Spleen (tissue), 11 donors: ENCODE results near the gene LRRC55. TPM values are rescaled to one million over a fixed set of nuclear protein-coding genes. Genes with fewer than 3 reads are reported as not detected.
"Not testable (repeated sequence)": the region's sequence is repeated elsewhere in the genome, so short reads cannot be mapped to it uniquely, and the experiment has no call there.

Experiments
- DNase-seq: peaks from one replicate; pipeline ENCODE4 v3.0.0-alpha.2; 2020
- H3K27ac ChIP-seq, 8 donors: fragments of 200-600 bp; sonication (generic) in 7 of 8; 1 replicate in 4 of 8; 2 replicates in 4 of 8; pipeline versions ENCODE4 v1.5.0 to v1.8.0; 2016 to 2021; ENCODE audit warnings: inconsistent platforms in 4 of 8, mild to moderate bottlenecking in 4 of 8, moderate library complexity in 1 of 8
- H3K27me3 ChIP-seq, 7 donors: fragments of 200-600 bp; sonication (generic) in 6 of 7; replicated peaks in 1 of 7; 1 replicate in 4 of 7; 2 replicates in 3 of 7; pipeline versions ENCODE4 v1.5.0 to v1.8.0; 2016 to 2021; ENCODE audit warnings: inconsistent platforms in 3 of 7, mild to moderate bottlenecking in 1 of 7
- H3K36me3 ChIP-seq, 6 donors: fragments of 200-600 bp; sonication (generic) in 5 of 6; 1 replicate in 4 of 6; 2 replicates in 2 of 6; pipeline versions ENCODE4 v1.5.0 to v1.8.0; 2016 to 2021; ENCODE audit warnings: inconsistent platforms in 2 of 6
- H3K4me1 ChIP-seq, 6 donors: fragments of 200-600 bp; sonication (generic) in 5 of 6; 1 replicate in 3 of 6; 2 replicates in 3 of 6; pipeline versions ENCODE4 v1.5.0 to v1.8.0; 2016 to 2021; ENCODE audit warnings: inconsistent platforms in 3 of 6
- H3K4me3 ChIP-seq, 8 donors: fragments of 200-600 bp; sonication (generic) in 7 of 8; 1 replicate in 4 of 8; 2 replicates in 4 of 8; pipeline versions ENCODE4 v1.5.0 to v1.8.0; 2016 to 2021; ENCODE audit warnings: inconsistent platforms in 4 of 8, mild to moderate bottlenecking in 4 of 8, moderate library complexity in 2 of 8
- H3K9me3 ChIP-seq, 8 donors: fragments of 200-600 bp; sonication (generic) in 7 of 8; 1 replicate in 4 of 8; 2 replicates in 4 of 8; pipeline versions ENCODE4 v1.5.0 to v1.8.0; 2016 to 2021; ENCODE audit warnings: inconsistent platforms in 4 of 8
- POLR2A ChIP-seq, 3 donors: fragments of 450-650 bp; IDR thresholded peaks; one replicate each; pipeline ENCODE4 v1.5.1; 2017; ENCODE audit warnings: antibody characterized with exemption in 3 of 3, mild to moderate bottlenecking in 1 of 3
- POLR2AphosphoS5 ChIP-seq, 3 donors: sonication (generic); formaldehyde crosslinking; IDR thresholded peaks; one replicate each; pipeline ENCODE4 v1.5.1; 2017; ENCODE audit warnings: antibody characterized with exemption in 3 of 3
- WGBS, 5 donors: extraction: QIAGEN DNeasy Blood & Tissue Kit in 3 of 5; methylation state at CpG; one replicate each; pipeline versions ENCODE4 v1.1.5 to v1.1.7; 2013 to 2018; 5-methylcytosine and 5-hydroxymethylcytosine counted together
- intact Hi-C: fragments of 100-400 bp; cut with DNase I; formaldehyde crosslinking; loops from one replicate; pipeline ENCODE4 v1.15.0; 2023; ENCODE audit warnings: low total_unique reads
- polyA plus RNA-seq, 3 donors: library from polyadenylated mRNA; stranded (reverse); fragments of 200-250 nt; gene quantifications; one replicate each; pipeline ENCODE4 v1.2.1, GENCODE V29; 2013
- total RNA-seq, 7 donors: library from RNA; depleted of rRNA in 3 of 7; stranded (reverse); fragments of >200 nt in 3 of 7; fragmentation: NEBNext Ultra II Directional in 4 of 7; extraction: Animal tissue kit (Norgen Biotek cat#: 25700) in 4 of 7; gene quantifications; one replicate each; pipeline versions ENCODE4 v1.1.0 to v1.2.1, GENCODE V29; 2016 to 2021
- TF ChIP-seq, protein P1 (sequence below), 11 experiments: fragments of 200-600 bp in 7 of 11; fragments of 450-650 bp in 4 of 11; sonication (generic) in 4 of 11; IDR thresholded peaks in 8 of 11; conservative IDR thresholded peaks in 3 of 11; 1 replicate in 7 of 11; 2 replicates in 4 of 11; pipeline versions ENCODE4 v1.4.0 to v1.8.0; 2016 to 2021; ENCODE audit warnings: antibody characterized with exemption in 11 of 11, inconsistent platforms in 4 of 11, mild to moderate bottlenecking in 1 of 11
- donor health status: healthy with polysubstance abuse.
- donor health status: DM: no; HTN: no; CAD: no; lungs with moderate emphysema.
- donor health status: DM: no; HTN: no; CAD: no.
- donor health status: Bipolar disorder and iron deficiency.
- donor health status: healthy.
- donor health status: DM: no; HTN: no; CAD: no.
- donor health status: DM: yes; HTN: yes; CAD: no.

Gene LRRC55
- total and polyA plus RNA-seq, 10 donors: 0.03 to 1.5 (median 0.54) TPM; not detected in 1

DNA sequence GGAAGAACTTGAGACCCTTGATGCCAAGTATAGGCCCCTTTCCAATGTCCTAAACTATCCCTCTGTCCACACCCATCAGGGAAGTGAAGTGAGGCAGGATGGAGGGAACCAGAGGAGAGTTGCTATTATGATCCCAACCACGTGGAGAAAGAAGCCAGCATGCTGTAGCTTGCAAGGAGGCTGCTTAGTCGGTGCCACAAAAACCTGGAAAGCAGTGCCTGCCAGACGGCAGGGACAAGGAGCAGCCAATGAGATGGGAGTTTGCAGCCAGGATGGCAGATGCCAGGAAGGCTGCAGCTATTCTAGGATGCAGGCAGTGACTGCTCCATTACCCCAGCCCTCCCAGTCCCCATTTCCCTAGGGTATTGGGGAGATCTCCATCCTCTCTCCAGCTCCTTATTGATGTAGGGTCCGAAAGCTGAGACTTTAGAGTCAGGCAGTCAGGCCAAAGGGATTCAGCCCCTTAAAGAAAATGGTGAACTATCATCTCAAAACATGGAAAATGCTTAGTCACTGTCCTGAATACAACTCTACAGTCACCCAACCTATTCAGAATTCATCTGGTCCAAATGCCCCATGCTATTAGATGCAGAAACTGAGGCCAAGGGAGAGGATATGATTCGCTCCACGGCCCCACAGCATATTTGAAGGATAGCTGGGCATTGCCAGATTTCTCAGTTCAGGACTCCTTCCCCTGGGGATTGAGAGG is 18.4 kb upstream of the LRRC55 start:
- DNase-seq: no peak
- no peaks in the 10 kb centered on the region for H3K9me3 ChIP-seq
- intact Hi-C loops: no loop called here
- 73 to 80% (median 78%) methylated on average over 6 of the region's 6 CpGs for WGBS, 5 donors
- peaks cover 0 to 4% (median 0%) of the 10 kb centered on the region in 7 donors for H3K27me3 ChIP-seq
- H3K4me3 ChIP-seq: no peak overlapping the region
- no peaks in the 10 kb centered on the region for H3K4me1 ChIP-seq
- TF ChIP-seq, protein P1, sequence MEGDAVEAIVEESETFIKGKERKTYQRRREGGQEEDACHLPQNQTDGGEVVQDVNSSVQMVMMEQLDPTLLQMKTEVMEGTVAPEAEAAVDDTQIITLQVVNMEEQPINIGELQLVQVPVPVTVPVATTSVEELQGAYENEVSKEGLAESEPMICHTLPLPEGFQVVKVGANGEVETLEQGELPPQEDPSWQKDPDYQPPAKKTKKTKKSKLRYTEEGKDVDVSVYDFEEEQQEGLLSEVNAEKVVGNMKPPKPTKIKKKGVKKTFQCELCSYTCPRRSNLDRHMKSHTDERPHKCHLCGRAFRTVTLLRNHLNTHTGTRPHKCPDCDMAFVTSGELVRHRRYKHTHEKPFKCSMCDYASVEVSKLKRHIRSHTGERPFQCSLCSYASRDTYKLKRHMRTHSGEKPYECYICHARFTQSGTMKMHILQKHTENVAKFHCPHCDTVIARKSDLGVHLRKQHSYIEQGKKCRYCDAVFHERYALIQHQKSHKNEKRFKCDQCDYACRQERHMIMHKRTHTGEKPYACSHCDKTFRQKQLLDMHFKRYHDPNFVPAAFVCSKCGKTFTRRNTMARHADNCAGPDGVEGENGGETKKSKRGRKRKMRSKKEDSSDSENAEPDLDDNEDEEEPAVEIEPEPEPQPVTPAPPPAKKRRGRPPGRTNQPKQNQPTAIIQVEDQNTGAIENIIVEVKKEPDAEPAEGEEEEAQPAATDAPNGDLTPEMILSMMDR (IDR thresholded peaks at IDR 0.05 in 8 of 11, conservative IDR thresholded peaks at IDR 0.05 in 3 of 11): no peak
- no peaks in the 10 kb centered on the region for H3K36me3 ChIP-seq
- H3K27ac ChIP-seq: no peak overlapping the region

DNA sequence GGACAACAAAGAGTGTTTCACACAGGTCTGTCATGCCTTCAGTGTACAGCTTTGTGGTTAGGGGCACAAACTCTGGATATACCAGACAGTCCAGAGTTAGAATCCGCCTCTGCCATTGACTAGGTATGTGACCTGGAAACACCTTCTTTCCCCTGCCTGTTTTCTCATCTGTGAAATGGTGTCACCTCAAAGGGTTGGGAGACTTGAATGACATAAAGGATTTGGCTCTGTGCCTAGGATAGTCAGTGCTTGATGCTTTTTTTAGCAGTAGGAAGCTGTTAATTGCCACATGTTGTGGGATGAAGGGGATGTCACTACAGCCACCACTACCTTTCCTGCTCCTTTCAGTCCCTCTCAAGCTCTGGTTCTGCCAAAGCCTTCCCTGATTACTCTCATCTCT is 17.4 kb upstream of the LRRC55 start:
- no peaks in the 10 kb centered on the region for H3K4me1 ChIP-seq
- TF ChIP-seq POLR2A (IDR thresholded peaks at IDR 0.05) (no peak), POLR2AphosphoS5 (IDR thresholded peaks at IDR 0.05) (no peak)
- TF ChIP-seq, protein P1 (IDR thresholded peaks at IDR 0.05 in 8 of 11, conservative IDR thresholded peaks at IDR 0.05 in 3 of 11): no peak
- no peak overlapping the region for H3K27ac ChIP-seq
- H3K27me3 ChIP-seq: peaks cover 0 to 4% (median 0%) of the 10 kb centered on the region in 7 donors
- WGBS, 5 donors: 78 to 94% (median 82%) methylated on average over 1 of the region's 1 CpG
- H3K36me3 ChIP-seq: no peaks in the 10 kb centered on the region
- H3K4me3 ChIP-seq: no peak overlapping the region
- intact Hi-C loops: no loop called here
- peaks cover 0 to 7% (median 1%) of the 10 kb centered on the region in 8 donors for H3K9me3 ChIP-seq
- no peak for DNase-seq

DNA sequence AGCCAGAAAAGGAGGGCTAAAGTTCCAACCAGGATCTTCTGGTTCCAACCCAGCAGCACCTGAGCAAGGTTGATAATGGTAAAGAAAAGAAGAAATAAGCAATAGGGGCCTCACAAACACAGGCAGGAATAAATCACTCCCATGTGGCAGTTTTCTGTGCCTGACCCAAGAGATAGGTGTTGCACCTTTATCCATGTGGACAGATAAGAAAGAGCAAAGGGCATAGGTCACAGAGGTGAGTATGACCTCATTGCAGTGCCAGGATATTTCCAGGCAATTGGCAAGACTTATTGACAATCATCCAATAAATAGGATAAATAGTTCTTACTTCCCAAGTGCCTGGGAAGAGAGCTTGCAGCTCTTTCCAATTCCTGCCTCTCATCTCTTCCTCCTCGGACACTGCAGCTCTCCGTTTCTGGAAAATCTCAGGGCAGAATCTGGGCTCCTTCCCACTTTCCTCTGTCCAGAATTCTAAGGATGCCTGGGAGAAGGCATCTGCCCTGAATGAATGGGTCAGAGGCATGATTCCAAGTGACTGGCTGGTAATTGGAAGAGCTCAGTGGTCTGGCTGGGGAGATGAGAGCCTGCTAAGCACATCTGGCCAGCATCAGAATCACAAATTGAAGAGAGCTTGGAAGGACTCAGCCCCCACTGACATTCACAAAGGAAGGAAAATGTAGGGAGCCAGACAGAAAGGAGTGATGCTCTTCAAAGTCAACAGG is 14.5 kb upstream of the LRRC55 start:
- no peaks in the 10 kb centered on the region for H3K4me1 ChIP-seq
- H3K4me3 ChIP-seq: no peak overlapping the region

DNA sequence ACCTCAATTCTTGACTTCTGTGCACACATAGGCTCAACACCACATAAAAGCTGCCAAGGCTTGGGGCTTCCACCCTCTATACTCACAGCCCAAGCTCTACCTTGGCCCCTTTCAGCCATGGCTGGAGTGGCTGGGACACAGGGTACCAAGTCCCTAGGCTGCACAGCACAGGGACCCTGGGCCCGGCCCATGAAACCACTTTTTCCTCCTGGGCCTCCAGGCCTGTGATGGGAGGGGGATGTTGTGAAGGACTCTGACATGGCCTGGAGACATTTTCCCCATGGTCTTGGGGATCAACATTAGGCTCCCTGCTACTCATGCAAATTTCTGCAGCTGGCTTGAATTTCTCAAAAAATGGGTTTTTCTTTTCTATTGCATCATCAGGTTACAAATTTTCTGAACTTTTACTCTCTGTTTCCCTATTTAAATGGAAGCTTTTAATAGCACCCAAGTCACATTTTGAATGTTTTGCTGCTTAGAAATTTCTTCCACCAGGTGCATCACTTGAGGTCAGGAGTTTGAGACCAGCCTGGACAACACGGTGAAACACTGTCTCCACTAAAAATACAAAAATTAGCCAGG is 11.9 kb upstream of the LRRC55 start:
- intact Hi-C loops, H3K27ac ChIP-seq, H3K4me3 ChIP-seq, H3K36me3 ChIP-seq, H3K4me1 ChIP-seq, H3K27me3 ChIP-seq, DNase-seq: not testable (repeated sequence)
- peaks cover 0 to 14% (median 7%) of the 10 kb centered on the region in 8 donors for H3K9me3 ChIP-seq
- WGBS, 5 donors: 72 to 95% (median 92%) methylated on average over 2 of the region's 2 CpGs

More for the DNA sequence above, 14.5 kb upstream of the LRRC55 start:
- intact Hi-C loops: no loop called here
- TF ChIP-seq, protein P1 (IDR thresholded peaks at IDR 0.05 in 8 of 11, conservative IDR thresholded peaks at IDR 0.05 in 3 of 11): no peak
- no peak for TF ChIP-seq POLR2A (IDR thresholded peaks at IDR 0.05)
- no peak for TF ChIP-seq POLR2AphosphoS5 (IDR thresholded peaks at IDR 0.05)
- Histone ChIP-seq H3K9me3 (peaks cover 0 to 14% (median 7%) of the 10 kb centered on the region in 8 donors), H3K27me3 (peaks cover 0 to 4% (median 0%) of the 10 kb centered on the region in 7 donors), H3K36me3 (no peaks in the 10 kb centered on the region), H3K27ac (no peak overlapping the region)
- WGBS, 5 donors: 43 to 76% (median 61%) methylated on average over 2 of the region's 2 CpGs
- DNase-seq: no peak
